ENCODE results near the gene AGMAT.

GRCh38 chr1:15624133-15624714, 39.4 kb upstream of the AGMAT start:
- TF ChIP-seq CTCF (IDR thresholded peaks at IDR 0.05) (no peak), EZH2 (IDR thresholded peaks at IDR 0.05; ENCODE audit: borderline replicate concordance, insufficient read depth, low read depth, low read length, poor library complexity, severe bottlenecking) (no peak)

Data from B cell (primary cell).